A549 (cell line): ENCODE results near the gene ANTXR2. TPM values are rescaled to one million over a fixed set of nuclear protein-coding genes. Genes with fewer than 3 reads are reported as not detected.

Experiments
- ATAC-seq, 2 experiments: fragments of 200-7000 bp in 1 of 2; fragments of >200 bp in 1 of 2; cut with Nextera tagmentation in 1 of 2; cut with Tn5 transposase in 1 of 2; 3 replicates each; pipeline versions ENCODE4 v1.8.0 to v1.9.1; 2018 to 2020; ENCODE audit warnings: mild to moderate bottlenecking in 1 of 2, moderate library complexity in 1 of 2
- CTCF ChIA-PET: fragments of 300-600 bp; sonication (Branson Sonifier 250); formaldehyde crosslinking; extraction: SDS; loops from one replicate; lab custom pipeline; 2021; ENCODE audit warnings: antibody characterized with exemption, inconsistent platforms; lab: Yijun Ruan, JAX
- POLR2A ChIA-PET: fragments of 350-600 bp; formaldehyde crosslinking; extraction: SDS; loops from one replicate; lab custom pipeline; 2021; ENCODE audit warnings: antibody characterized with exemption, inconsistent platforms; lab: Yijun Ruan, JAX
- DNase-seq, 2 experiments: peaks; one replicate each; pipeline versions ENCODE4 v3.0.0 to v3.0.0-alpha.2; 2011 to 2016; ENCODE audit warnings: low read depth in 1 of 2, low spot score in 1 of 2
- FAIRE-seq: peaks from 2 replicates; lab custom pipeline; 2011; peaks lifted over from hg19 to GRCh38; lab: Jason Lieb, UNC
- H3K27ac ChIP-seq, 2 experiments: fragments of >200 bp; sonication (Bioruptor Twin); formaldehyde crosslinking; 3 replicates each; pipeline ENCODE4 v1.5.1; 2016 to 2017
- H3K4me1 ChIP-seq: fragments of >200 bp; sonication (Bioruptor Twin); formaldehyde crosslinking; 3 replicates; pipeline ENCODE4 v1.6.1; 2016
- H3K4me2 ChIP-seq: fragments of >200 bp; sonication (Bioruptor Twin); formaldehyde crosslinking; 3 replicates; pipeline ENCODE4 v1.6.1; 2016
- H3K4me3 ChIP-seq: fragments of >200 bp; sonication (Bioruptor Twin); formaldehyde crosslinking; 3 replicates; pipeline ENCODE4 v1.5.1; 2016
- H3K9me3 ChIP-seq: fragments of >200 bp; sonication (Bioruptor Twin); formaldehyde crosslinking; 3 replicates; pipeline ENCODE4 v1.6.1; 2016
- BCL3 ChIP-seq: fragments of >200 bp; sonication (Bioruptor Twin); formaldehyde crosslinking; IDR thresholded peaks from 3 replicates; pipeline ENCODE4 v1.6.1; 2016
- CBX2 ChIP-seq: fragments of 200-600 bp; sonication (generic); IDR thresholded peaks from 2 replicates; pipeline ENCODE4 v1.6.1; 2016; ENCODE audit warnings: low read depth, mild to moderate bottlenecking, borderline replicate concordance
- CBX8 ChIP-seq: fragments of 200-600 bp; sonication (generic); IDR thresholded peaks from 2 replicates; pipeline ENCODE4 v1.6.1; 2016
- EHMT2 ChIP-seq: fragments of 200-600 bp; sonication (generic); IDR thresholded peaks from 2 replicates; pipeline ENCODE4 v1.6.1; 2016; ENCODE audit warnings: antibody characterized with exemption, low read depth, mild to moderate bottlenecking, moderate library complexity
- FOSB ChIP-seq: fragments of 250-450 bp; sonication (Bioruptor Pico); IDR thresholded peaks from 2 replicates; pipeline ENCODE4 v1.5.0; 2020; ENCODE audit warnings: mild to moderate bottlenecking, moderate library complexity
- GATA3 ChIP-seq: IDR thresholded peaks from 2 replicates; pipeline ENCODE4 v1.6.1; 2012; ENCODE audit warnings: borderline replicate concordance
- HES2 ChIP-seq: fragments of >200 bp; sonication (Bioruptor Twin); formaldehyde crosslinking; IDR thresholded peaks from 2 replicates; pipeline ENCODE4 v1.6.1; 2016
- HEYL ChIP-seq: fragments of 250-450 bp; sonication (Bioruptor Pico); IDR thresholded peaks from 2 replicates; pipeline ENCODE4 v1.8.0; 2021; ENCODE audit warnings: mild to moderate bottlenecking, moderate library complexity
- HOXA7 ChIP-seq: fragments of 250-450 bp; sonication (Bioruptor Pico); IDR thresholded peaks from 2 replicates; pipeline ENCODE4 v1.5.0; 2020; ENCODE audit warnings: mild to moderate bottlenecking, moderate library complexity
- KDM1A ChIP-seq: fragments of 200-600 bp; sonication (generic); IDR thresholded peaks from 2 replicates; pipeline ENCODE4 v1.6.1; 2016; ENCODE audit warnings: low read depth, mild to moderate bottlenecking
- MAZ ChIP-seq: fragments of 150-350 bp; IDR thresholded peaks from 2 replicates; pipeline ENCODE4 v1.6.1; 2014; ENCODE audit warnings: antibody characterized with exemption, low read depth, low read length, borderline replicate concordance
- MYC ChIP-seq: IDR thresholded peaks from 2 replicates; pipeline ENCODE4 v1.6.1; 2012; ENCODE audit warnings: mild to moderate bottlenecking, inconsistent platforms, low read length, improper control_type of control experiment, borderline replicate concordance
- NFE2L2 ChIP-seq: fragments of 150-350 bp; conservative IDR thresholded peaks from 2 replicates; pipeline ENCODE4 v1.6.1; 2014; ENCODE audit warnings: low read length
- NPAS2 ChIP-seq: fragments of 250-450 bp; sonication (Bioruptor Pico); IDR thresholded peaks from 2 replicates; pipeline ENCODE4 v1.8.0; 2022; ENCODE audit warnings: mild to moderate bottlenecking, moderate library complexity, borderline replicate concordance
- NR3C1 ChIP-seq: fragments of >200 bp; sonication (Bioruptor Twin); formaldehyde crosslinking; IDR thresholded peaks from 3 replicates; pipeline ENCODE4 v1.6.1; 2017
- PBX3 ChIP-seq: IDR thresholded peaks from 2 replicates; pipeline ENCODE4 v1.6.1; 2012
- PHF8 ChIP-seq: fragments of 200-600 bp; sonication (generic); IDR thresholded peaks from 2 replicates; pipeline ENCODE4 v1.6.1; 2016; ENCODE audit warnings: low read depth, mild to moderate bottlenecking, antibody characterized with exemption, moderate library complexity, borderline replicate concordance
- POLR2A ChIP-seq: IDR thresholded peaks from 2 replicates; pipeline ENCODE4 v1.6.1; 2012; ENCODE audit warnings: mild to moderate bottlenecking, low read length
- RAD21 ChIP-seq, 2 experiments: fragments of >200 bp in 1 of 2; sonication (Bioruptor Twin) in 1 of 2; formaldehyde crosslinking in 1 of 2; IDR thresholded peaks in 1 of 2; conservative IDR thresholded peaks in 1 of 2; 2 replicates in 1 of 2; 3 replicates in 1 of 2; pipeline ENCODE4 v1.6.1; 2012 to 2018; ENCODE audit warnings: inconsistent platforms in 1 of 2
- RFX5 ChIP-seq: fragments of 450-650 bp; IDR thresholded peaks from 2 replicates; pipeline ENCODE4 v1.7.1; 2014; ENCODE audit warnings: antibody characterized with exemption, mild to moderate bottlenecking, moderate library complexity
- RNF2 ChIP-seq: fragments of 200-600 bp; sonication (generic); IDR thresholded peaks from 2 replicates; pipeline ENCODE4 v1.6.1; 2016; ENCODE audit warnings: low read depth, mild to moderate bottlenecking, antibody characterized with exemption, moderate library complexity, borderline replicate concordance
- SMC3 ChIP-seq: fragments of >200 bp; sonication (Bioruptor Twin); formaldehyde crosslinking; IDR thresholded peaks from 3 replicates; pipeline ENCODE4 v1.6.1; 2018; ENCODE audit warnings: inconsistent platforms
- ZC3H11A ChIP-seq: fragments of 450-650 bp; IDR thresholded peaks from 2 replicates; pipeline ENCODE4 v1.6.1; 2014; ENCODE audit warnings: antibody characterized with exemption, mild to moderate bottlenecking
- ZSCAN20 ChIP-seq: fragments of 250-450 bp; sonication (Bioruptor Pico); IDR thresholded peaks from 2 replicates; pipeline ENCODE4 v1.8.0; 2022; ENCODE audit warnings: mild to moderate bottlenecking, moderate library complexity
- WGBS: methylation state at CpG from one replicate; pipeline ENCODE4 v1.1.6; 2017; ENCODE audit errors: missing lambda C conversion rate; 5-methylcytosine and 5-hydroxymethylcytosine counted together
- polyA plus RNA-seq, 4 experiments: library from polyadenylated mRNA; depleted of rRNA in 3 of 4; stranded (reverse); fragments of >200 nt; fragmentation: RNase III in 1 of 4; extraction: RNeasy Plus Mini Kit Qiagen cat#74134 plus additional on column Dnase treatment in 1 of 4; gene quantifications; 2 replicates in 3 of 4; 3 replicates in 1 of 4; pipeline ENCODE4 v1.2.3, GENCODE V29; 2011 to 2017
- TF ChIP-seq, protein P1 (sequence below): fragments of 150-350 bp; IDR thresholded peaks from 2 replicates; pipeline ENCODE4 v1.6.1; 2014; ENCODE audit warnings: low read depth, mild to moderate bottlenecking, low read length
- TF ChIP-seq, protein P2 (sequence below): fragments of 250-450 bp; sonication (Bioruptor Pico); IDR thresholded peaks from 2 replicates; pipeline ENCODE4 v1.5.0; 2021; ENCODE audit warnings: mild to moderate bottlenecking, moderate library complexity, borderline replicate concordance
- TF ChIP-seq, protein P3 (sequence below): fragments of >200 bp; sonication (Bioruptor Twin); formaldehyde crosslinking; IDR thresholded peaks from 3 replicates; pipeline ENCODE4 v1.5.1; 2016

The ANTXR2 gene
- polyA plus RNA-seq, 2 of the 4 experiments (the other 2 are of a cell fraction), result 2.3 to 3.0 TPM

GRCh38 chr4:80082693-80083092 lies 9.7 kb upstream of the ANTXR2 start:
- H3K4me1 ChIP-seq, result no peaks in the 10 kb centered on the region
- no peak overlapping the region for H3K27ac ChIP-seq
- no peaks in the 10 kb centered on the region for H3K9me3 ChIP-seq
- DNase-seq (no peak), ATAC-seq (no peak), FAIRE-seq (no peak)
- POLR2A ChIA-PET, result no interaction called here
- CTCF ChIA-PET, result no interaction called here
- no peak overlapping the region for H3K4me2 ChIP-seq
- WGBS, result 14% methylated on average over 2 of the region's 2 CpGs
- TF ChIP-seq GATA3, result no peak
- no peak for TF ChIP-seq PHF8
- no peak for TF ChIP-seq ZSCAN20 (CRISPR knock-in tag)
- no peak for TF ChIP-seq SMC3
- TF ChIP-seq MAZ, result no peak
- no peak for TF ChIP-seq ZC3H11A
- TF ChIP-seq BCL3, result no peak
- TF ChIP-seq HOXA7 (CRISPR knock-in tag), result no peak
- no peak for TF ChIP-seq MYC
- no peak for TF ChIP-seq NPAS2 (CRISPR knock-in tag)
- no peak for TF ChIP-seq RFX5
- no peak for TF ChIP-seq RAD21 (conservative IDR thresholded peaks at IDR 0.05 in 1 of 2, IDR thresholded peaks at IDR 0.05 in 1 of 2)
- H3K4me3 ChIP-seq, result no peak overlapping the region

- 28% methylated on average over 4 of the region's 4 CpGs for WGBS
- ChIA-PET POLR2A (no interaction called here), CTCF (interaction anchor here (0.6 kb wide), 1 partner anchor 1514 kb away, joined by 4 read pairs; no protein-coding TSS in a partner anchor)
- FAIRE-seq (no peak), ATAC-seq (no peak), DNase-seq (no peak)
- Histone ChIP-seq H3K9me3 (no peaks in the 10 kb centered on the region), H3K27ac (no peak overlapping the region), H3K4me3 (no peak overlapping the region), H3K4me2 (no peak overlapping the region), H3K4me1 (no peaks in the 10 kb centered on the region)
- TF ChIP-seq NR3C1 (no peak), RNF2 (no peak), HES2 (no peak), KDM1A (no peak), PBX3 (no peak), CBX8 (no peak), EHMT2 (no peak), FOSB (no peak), HEYL (CRISPR knock-in tag) (no peak), POLR2A (no peak), CBX2 (no peak), NFE2L2 (no peak), RFX5 (no peak), MYC (no peak), RAD21 (conservative IDR thresholded peaks at IDR 0.05 in 1 of 2, IDR thresholded peaks at IDR 0.05 in 1 of 2) (no peak)
- TF ChIP-seq, protein P1, sequence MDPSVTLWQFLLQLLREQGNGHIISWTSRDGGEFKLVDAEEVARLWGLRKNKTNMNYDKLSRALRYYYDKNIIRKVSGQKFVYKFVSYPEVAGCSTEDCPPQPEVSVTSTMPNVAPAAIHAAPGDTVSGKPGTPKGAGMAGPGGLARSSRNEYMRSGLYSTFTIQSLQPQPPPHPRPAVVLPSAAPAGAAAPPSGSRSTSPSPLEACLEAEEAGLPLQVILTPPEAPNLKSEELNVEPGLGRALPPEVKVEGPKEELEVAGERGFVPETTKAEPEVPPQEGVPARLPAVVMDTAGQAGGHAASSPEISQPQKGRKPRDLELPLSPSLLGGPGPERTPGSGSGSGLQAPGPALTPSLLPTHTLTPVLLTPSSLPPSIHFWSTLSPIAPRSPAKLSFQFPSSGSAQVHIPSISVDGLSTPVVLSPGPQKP, result no peak
- TF ChIP-seq, protein P2, sequence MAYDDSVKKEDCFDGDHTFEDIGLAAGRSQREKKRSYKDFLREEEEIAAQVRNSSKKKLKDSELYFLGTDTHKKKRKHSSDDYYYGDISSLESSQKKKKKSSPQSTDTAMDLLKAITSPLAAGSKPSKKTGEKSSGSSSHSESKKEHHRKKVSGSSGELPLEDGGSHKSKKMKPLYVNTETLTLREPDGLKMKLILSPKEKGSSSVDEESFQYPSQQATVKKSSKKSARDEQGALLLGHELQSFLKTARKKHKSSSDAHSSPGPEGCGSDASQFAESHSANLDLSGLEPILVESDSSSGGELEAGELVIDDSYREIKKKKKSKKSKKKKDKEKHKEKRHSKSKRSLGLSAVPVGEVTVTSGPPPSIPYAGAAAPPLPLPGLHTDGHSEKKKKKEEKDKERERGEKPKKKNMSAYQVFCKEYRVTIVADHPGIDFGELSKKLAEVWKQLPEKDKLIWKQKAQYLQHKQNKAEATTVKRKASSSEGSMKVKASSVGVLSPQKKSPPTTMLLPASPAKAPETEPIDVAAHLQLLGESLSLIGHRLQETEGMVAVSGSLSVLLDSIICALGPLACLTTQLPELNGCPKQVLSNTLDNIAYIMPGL, result no peak
- TF ChIP-seq, protein P3, sequence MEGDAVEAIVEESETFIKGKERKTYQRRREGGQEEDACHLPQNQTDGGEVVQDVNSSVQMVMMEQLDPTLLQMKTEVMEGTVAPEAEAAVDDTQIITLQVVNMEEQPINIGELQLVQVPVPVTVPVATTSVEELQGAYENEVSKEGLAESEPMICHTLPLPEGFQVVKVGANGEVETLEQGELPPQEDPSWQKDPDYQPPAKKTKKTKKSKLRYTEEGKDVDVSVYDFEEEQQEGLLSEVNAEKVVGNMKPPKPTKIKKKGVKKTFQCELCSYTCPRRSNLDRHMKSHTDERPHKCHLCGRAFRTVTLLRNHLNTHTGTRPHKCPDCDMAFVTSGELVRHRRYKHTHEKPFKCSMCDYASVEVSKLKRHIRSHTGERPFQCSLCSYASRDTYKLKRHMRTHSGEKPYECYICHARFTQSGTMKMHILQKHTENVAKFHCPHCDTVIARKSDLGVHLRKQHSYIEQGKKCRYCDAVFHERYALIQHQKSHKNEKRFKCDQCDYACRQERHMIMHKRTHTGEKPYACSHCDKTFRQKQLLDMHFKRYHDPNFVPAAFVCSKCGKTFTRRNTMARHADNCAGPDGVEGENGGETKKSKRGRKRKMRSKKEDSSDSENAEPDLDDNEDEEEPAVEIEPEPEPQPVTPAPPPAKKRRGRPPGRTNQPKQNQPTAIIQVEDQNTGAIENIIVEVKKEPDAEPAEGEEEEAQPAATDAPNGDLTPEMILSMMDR, result no peak
These were observed 8.5 kb upstream of the ANTXR2 start for GRCh38 chr4:80081566-80081965.
